Activated naive CD4-positive, alpha-beta T cell treated with anti-CD3 and anti-CD28 coated beads, Interleukin-2, amount 10 ng/mL, durations not matched to agents 7 days and 5 days (primary cell): ENCODE results near the gene INSYN1.

Source experiments
- CTCF ChIA-PET: fragments of 350-600 bp; sonication (Branson Sonifier 250); formaldehyde crosslinking; loops from one replicate; lab custom pipeline; 2021; ENCODE audit warnings: antibody characterized with exemption; lab: Charles Lee
- DNase-seq: peaks from one replicate; pipeline ENCODE4 v3.0.0-alpha.2; 2020
- H3K27ac Mint-ChIP-seq: one replicate; pipeline ENCODE4 v1.8.0; 2021; ENCODE audit warnings: mild to moderate bottlenecking, moderate library complexity, mixed read lengths
- H3K27me3 Mint-ChIP-seq: one replicate; pipeline ENCODE4 v1.8.0; 2021; ENCODE audit warnings: mild to moderate bottlenecking, mixed read lengths
- H3K36me3 Mint-ChIP-seq: one replicate; pipeline ENCODE4 v1.8.0; 2021; ENCODE audit warnings: mixed read lengths
- H3K4me1 Mint-ChIP-seq: one replicate; pipeline ENCODE4 v1.8.0; 2021; ENCODE audit warnings: mixed read lengths
- H3K4me3 Mint-ChIP-seq: one replicate; pipeline ENCODE4 v1.8.0; 2021; ENCODE audit warnings: mild to moderate bottlenecking, moderate library complexity, mixed read lengths
- H3K9me3 Mint-ChIP-seq: one replicate; pipeline ENCODE4 v1.8.0; 2021; ENCODE audit warnings: mixed read lengths

INSYN1 gene

GRCh38 chr15:73760330-73761329 is 7.5 kb upstream of the INSYN1 start:
- CTCF ChIA-PET = no interaction called here
- DNase-seq = no peak
- H3K36me3 Mint-ChIP-seq = no peaks in the 10 kb centered on the region
- peaks cover 34% of the 10 kb centered on the region for H3K27me3 Mint-ChIP-seq
- no peak overlapping the region for H3K4me3 Mint-ChIP-seq
- H3K9me3 Mint-ChIP-seq = no peaks in the 10 kb centered on the region
- H3K4me1 Mint-ChIP-seq = no peaks in the 10 kb centered on the region
- H3K27ac Mint-ChIP-seq = no peak overlapping the region

- Mint-ChIP-seq H3K36me3 (no peaks in the 10 kb centered on the region), H3K4me1 (no peaks in the 10 kb centered on the region), H3K27ac (no peak overlapping the region), H3K4me3 (no peak overlapping the region), H3K27me3 (peaks cover 48% of the 10 kb centered on the region), H3K9me3 (no peaks in the 10 kb centered on the region)
- DNase-seq = no peak
- CTCF ChIA-PET = no interaction called here
These were observed 5.3 kb upstream of the INSYN1 start for GRCh38 chr15:73758461-73758860.

GRCh38 chr15:73757571-73757970 is 4.4 kb upstream of the INSYN1 start:
- H3K9me3 Mint-ChIP-seq = no peaks in the 10 kb centered on the region
- CTCF ChIA-PET = no interaction called here
- H3K36me3 Mint-ChIP-seq = no peaks in the 10 kb centered on the region

GRCh38 chr15:73756947-73757513 is 3.9 kb upstream of the INSYN1 start:
- Mint-ChIP-seq H3K4me1 (no peaks in the 10 kb centered on the region), H3K36me3 (no peaks in the 10 kb centered on the region), H3K4me3 (no peak overlapping the region), H3K27me3 (peaks cover 51% of the 10 kb centered on the region), H3K27ac (no peak overlapping the region), H3K9me3 (no peaks in the 10 kb centered on the region)
- DNase-seq = no peak
- CTCF ChIA-PET = no interaction called here

More at GRCh38 chr15:73757571-73757970, 4.4 kb upstream of the INSYN1 start:
- H3K4me1 Mint-ChIP-seq = no peaks in the 10 kb centered on the region
- no peak overlapping the region for H3K27ac Mint-ChIP-seq
- peaks cover 47% of the 10 kb centered on the region for H3K27me3 Mint-ChIP-seq
- H3K4me3 Mint-ChIP-seq = no peak overlapping the region
- no peak for DNase-seq

GRCh38 chr15:73756390-73756789 is 3.2 kb upstream of the INSYN1 start:
- Mint-ChIP-seq H3K27ac (no peak overlapping the region), H3K4me3 (no peak overlapping the region), H3K36me3 (no peaks in the 10 kb centered on the region), H3K27me3 (peaks cover 57% of the 10 kb centered on the region), H3K9me3 (no peaks in the 10 kb centered on the region), H3K4me1 (no peaks in the 10 kb centered on the region)
- CTCF ChIA-PET = no interaction called here
- DNase-seq = no peak

GRCh38 chr15:73755946-73756345 is 2.8 kb upstream of the INSYN1 start:
- no peak for DNase-seq
- no peaks in the 10 kb centered on the region for H3K36me3 Mint-ChIP-seq
- H3K9me3 Mint-ChIP-seq = no peaks in the 10 kb centered on the region
- H3K4me1 Mint-ChIP-seq = no peaks in the 10 kb centered on the region
- CTCF ChIA-PET = no interaction called here
- peaks cover 61% of the 10 kb centered on the region for H3K27me3 Mint-ChIP-seq
- no peak overlapping the region for H3K4me3 Mint-ChIP-seq
- no peak overlapping the region for H3K27ac Mint-ChIP-seq

GRCh38 chr15:73755481-73755880 is 2.3 kb upstream of the INSYN1 start:
- no peak for DNase-seq
- H3K36me3 Mint-ChIP-seq = no peaks in the 10 kb centered on the region
- H3K27ac Mint-ChIP-seq = no peak overlapping the region
- H3K4me1 Mint-ChIP-seq = no peaks in the 10 kb centered on the region
- H3K27me3 Mint-ChIP-seq = peaks cover 66% of the 10 kb centered on the region
- no peaks in the 10 kb centered on the region for H3K9me3 Mint-ChIP-seq
- no peak overlapping the region for H3K4me3 Mint-ChIP-seq
- CTCF ChIA-PET = no interaction called here

GRCh38 chr15:73754461-73754860 is 1.3 kb upstream of the INSYN1 start:
- H3K9me3 Mint-ChIP-seq = no peaks in the 10 kb centered on the region
- CTCF ChIA-PET = no interaction called here
- DNase-seq = no peak
- no peak overlapping the region for H3K27ac Mint-ChIP-seq
- H3K27me3 Mint-ChIP-seq = peaks cover 76% of the 10 kb centered on the region
- H3K4me3 Mint-ChIP-seq = no peak overlapping the region
- no peaks in the 10 kb centered on the region for H3K4me1 Mint-ChIP-seq
- no peaks in the 10 kb centered on the region for H3K36me3 Mint-ChIP-seq

GRCh38 chr15:73752806-73753193 is 351 bp downstream of the INSYN1 start:
- H3K4me1 Mint-ChIP-seq = no peaks in the 10 kb centered on the region
- no peaks in the 10 kb centered on the region for H3K36me3 Mint-ChIP-seq
- no peak overlapping the region for H3K4me3 Mint-ChIP-seq
- no peak overlapping the region for H3K27ac Mint-ChIP-seq
- H3K9me3 Mint-ChIP-seq = no peaks in the 10 kb centered on the region
- DNase-seq = no peak
- peaks cover 90% of the 10 kb centered on the region for H3K27me3 Mint-ChIP-seq
- CTCF ChIA-PET = no interaction called here

- Mint-ChIP-seq H3K36me3 (no peaks in the 10 kb centered on the region), H3K27me3 (peaks cover 85% of the 10 kb centered on the region), H3K4me1 (no peaks in the 10 kb centered on the region), H3K4me3 (no peak overlapping the region), H3K27ac (no peak overlapping the region), H3K9me3 (no peaks in the 10 kb centered on the region)
- CTCF ChIA-PET = no interaction called here
- DNase-seq = no peak
These were observed 999 bp downstream of the INSYN1 start for GRCh38 chr15:73751899-73752805.

GRCh38 chr15:73751511-73751898 is 1.6 kb downstream of the INSYN1 start:
- Mint-ChIP-seq H3K36me3 (no peaks in the 10 kb centered on the region), H3K4me3 (no peak overlapping the region), H3K4me1 (no peaks in the 10 kb centered on the region), H3K27me3 (peaks cover 87% of the 10 kb centered on the region), H3K9me3 (no peaks in the 10 kb centered on the region), H3K27ac (no peak overlapping the region)
- CTCF ChIA-PET = no interaction called here
- DNase-seq = no peak

GRCh38 chr15:73750951-73751350 is 2.2 kb downstream of the INSYN1 start:
- CTCF ChIA-PET = no interaction called here
- Mint-ChIP-seq H3K4me1 (no peaks in the 10 kb centered on the region), H3K9me3 (no peaks in the 10 kb centered on the region), H3K27me3 (peaks cover 86% of the 10 kb centered on the region), H3K36me3 (no peaks in the 10 kb centered on the region), H3K27ac (no peak overlapping the region), H3K4me3 (no peak overlapping the region)
- no peak for DNase-seq

GRCh38 chr15:73750438-73750837 is 2.7 kb downstream of the INSYN1 start:
- no peak overlapping the region for H3K27ac Mint-ChIP-seq
- no peak for DNase-seq
- peaks cover 81% of the 10 kb centered on the region for H3K27me3 Mint-ChIP-seq
- CTCF ChIA-PET = no interaction called here
- no peaks in the 10 kb centered on the region for H3K9me3 Mint-ChIP-seq
- H3K4me1 Mint-ChIP-seq = no peaks in the 10 kb centered on the region
- no peak overlapping the region for H3K4me3 Mint-ChIP-seq
- H3K36me3 Mint-ChIP-seq = no peaks in the 10 kb centered on the region

GRCh38 chr15:73749971-73750370 is 3.2 kb downstream of the INSYN1 start:
- Mint-ChIP-seq H3K4me3 (no peak overlapping the region), H3K9me3 (no peaks in the 10 kb centered on the region), H3K27me3 (peaks cover 80% of the 10 kb centered on the region), H3K27ac (no peak overlapping the region), H3K4me1 (no peaks in the 10 kb centered on the region), H3K36me3 (no peaks in the 10 kb centered on the region)
- no peak for DNase-seq
- CTCF ChIA-PET = no interaction called here
